Esophagus squamous epithelium (tissue), 5 donors: ENCODE data around the gene ZNF521. TPM values are rescaled to one million over a fixed set of nuclear protein-coding genes. Genes with fewer than 3 reads are reported as not detected.

Experiments used
- DNase-seq: peaks from one replicate; lab custom pipeline; 2025; lab: John Stamatoyannopoulos, UW
- H3K27ac ChIP-seq, 4 donors: fragments of 200-600 bp; sonication (generic); one replicate each; pipeline ENCODE4 v1.5.1; 2016 to 2019; ENCODE audit warnings: mild to moderate bottlenecking in 1 of 4
- H3K27me3 ChIP-seq, 4 donors: fragments of 200-600 bp; sonication (generic); 1 replicate in 3 of 4; 2 replicates in 1 of 4; pipeline versions ENCODE4 v1.5.1 to v1.6.0; 2017 to 2021; ENCODE audit warnings: antibody characterized with exemption in 1 of 4
- H3K36me3 ChIP-seq, 3 donors: fragments of 200-600 bp; sonication (generic); one replicate each; pipeline ENCODE4 v1.5.1; 2016 to 2019
- H3K4me1 ChIP-seq, 3 donors: fragments of 200-600 bp; sonication (generic); one replicate each; pipeline ENCODE4 v1.5.1; 2017 to 2019
- H3K4me3 ChIP-seq, 4 donors: fragments of 200-600 bp; sonication (generic); 1 replicate in 3 of 4; 2 replicates in 1 of 4; pipeline ENCODE4 v1.5.1; 2016 to 2019; ENCODE audit warnings: mild to moderate bottlenecking in 2 of 4, moderate library complexity in 1 of 4
- H3K9me3 ChIP-seq, 3 donors: fragments of 200-600 bp; sonication (generic); one replicate each; pipeline ENCODE4 v1.5.1; 2016 to 2019
- CTCF ChIP-seq, 6 experiments: fragments of 450-650 bp in 4 of 6; fragments of 200-600 bp in 2 of 6; sonication (generic) in 2 of 6; IDR thresholded peaks; one replicate each; pipeline ENCODE4 v1.5.1; 2016 to 2019; ENCODE audit warnings: antibody characterized with exemption in 6 of 6, mild to moderate bottlenecking in 4 of 6, moderate library complexity in 4 of 6
- POLR2A ChIP-seq, 4 donors: fragments of 450-650 bp; IDR thresholded peaks; one replicate each; pipeline ENCODE4 v1.6.1; 2017; ENCODE audit warnings: antibody characterized with exemption in 4 of 4, mild to moderate bottlenecking in 4 of 4, moderate library complexity in 3 of 4
- WGBS, 2 donors: methylation state at CpG; one replicate each; pipeline ENCODE4 v1.1.5; 2018; 5-methylcytosine and 5-hydroxymethylcytosine counted together
- intact Hi-C: fragments of 100-400 bp; cut with DNase I; formaldehyde crosslinking; loops from one replicate; pipeline ENCODE4 v1.15.0; 2022
- total RNA-seq, 4 donors: library from RNA; depleted of rRNA; stranded (reverse); fragments of >200 nt; gene quantifications; one replicate each; pipeline ENCODE4 v1.1.0, GENCODE V29; 2016
- donor health status: DM: yes; HTN: yes; CAD: no.

ZNF521 gene
- total RNA-seq, 4 donors from 2014 or later = 0.68 to 11.3 (median 4.7) TPM

DNA sequence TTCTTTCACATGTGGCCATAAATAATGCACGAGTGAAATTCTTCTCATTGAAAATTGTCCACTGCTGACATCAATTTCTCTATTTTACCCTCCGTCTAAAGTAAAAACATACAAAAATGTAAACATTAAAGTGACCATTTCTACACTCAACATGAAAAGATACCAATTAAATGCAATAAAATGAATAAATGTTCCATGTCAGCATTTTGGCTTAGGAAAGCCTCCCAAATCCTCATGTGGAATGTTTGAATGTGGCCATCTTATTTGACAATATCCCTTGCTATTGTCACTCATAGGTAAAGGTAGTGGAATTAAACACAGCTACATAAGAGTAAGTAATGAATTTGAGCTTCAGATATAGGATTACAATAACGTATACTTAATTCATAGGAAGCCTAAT is 60.8 kb downstream of the ZNF521 start:
- Histone ChIP-seq H3K4me3 (no peak overlapping the region), H3K27me3 (no peaks in the 10 kb centered on the region), H3K27ac (no peak overlapping the region), H3K9me3 (no peaks in the 10 kb centered on the region), H3K4me1 (peaks cover 0 to 31% (median under 1%) of the 10 kb centered on the region in 3 donors), H3K36me3 (no peaks in the 10 kb centered on the region)
- DNase-seq = no peak
- WGBS, 2 donors = 84 to 88% methylated on average over 3 of the region's 3 CpGs
- TF ChIP-seq CTCF (IDR thresholded peaks at IDR 0.05) (no peak), POLR2A (IDR thresholded peaks at IDR 0.05) (no peak)
- intact Hi-C loops = no loop called here

- Histone ChIP-seq H3K9me3 (no peaks in the 10 kb centered on the region), H3K27ac (peak overlapping the region in 3 of 4 donors; percentile 11 to 36 (median 16)), H3K4me3 (peak overlapping the region in 1 of 4 donors; percentile 16), H3K27me3 (no peaks in the 10 kb centered on the region), H3K4me1 (peaks cover 0 to 51% (median 3%) of the 10 kb centered on the region in 3 donors), H3K36me3 (no peaks in the 10 kb centered on the region)
- 22 to 29% methylated on average over 9 of the region's 9 CpGs for WGBS, 2 donors
- DNase-seq = no peak
- TF ChIP-seq POLR2A (IDR thresholded peaks at IDR 0.05) (no peak), CTCF (IDR thresholded peaks at IDR 0.05) (no peak)
- intact Hi-C loops = no loop called here
Observed at GRCh38 chr18:25289001-25289631, 62.9 kb downstream of the ZNF521 start.

DNA sequence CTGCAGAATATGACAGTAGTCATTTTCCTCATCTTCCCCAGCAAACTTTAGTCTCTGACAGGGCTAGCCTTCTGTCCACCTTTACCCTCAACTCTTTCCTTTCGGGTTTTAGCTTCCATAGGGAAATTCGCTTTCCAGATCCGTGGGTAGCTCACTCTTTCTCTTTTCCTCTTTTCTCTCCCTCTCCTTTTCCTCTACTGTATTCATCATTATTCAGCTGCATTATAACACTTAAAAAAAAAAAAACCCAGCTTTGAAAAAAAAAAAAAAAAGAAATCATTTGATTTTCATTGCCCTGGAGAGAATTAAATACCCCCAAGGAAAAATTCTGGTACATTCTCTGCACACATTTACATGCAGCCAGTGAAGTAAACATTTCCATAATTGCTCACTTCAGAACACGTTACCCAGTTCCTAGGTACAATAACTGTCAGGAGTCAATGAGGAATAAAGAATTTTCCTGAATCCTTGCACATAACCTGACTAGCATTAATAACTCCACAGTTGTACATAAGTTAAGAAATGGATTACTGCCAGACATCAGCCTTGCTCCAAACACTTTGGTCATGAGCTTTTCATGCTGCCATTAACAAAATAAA is 63.5 kb downstream of the ZNF521 start:
- TF ChIP-seq CTCF (IDR thresholded peaks at IDR 0.05) (no peak), POLR2A (IDR thresholded peaks at IDR 0.05) (no peak)
- Histone ChIP-seq H3K27me3 (no peaks in the 10 kb centered on the region), H3K36me3 (no peaks in the 10 kb centered on the region), H3K4me3 (no peak overlapping the region), H3K9me3 (no peaks in the 10 kb centered on the region), H3K27ac (peak overlapping the region in 2 of 4 donors; percentile 16 to 36), H3K4me1 (peaks cover 0 to 58% (median 3%) of the 10 kb centered on the region in 3 donors)
- DNase-seq = no peak
- intact Hi-C loops = no loop called here
- WGBS, 2 donors = 66 to 68% methylated on average over 4 of the region's 4 CpGs

DNA sequence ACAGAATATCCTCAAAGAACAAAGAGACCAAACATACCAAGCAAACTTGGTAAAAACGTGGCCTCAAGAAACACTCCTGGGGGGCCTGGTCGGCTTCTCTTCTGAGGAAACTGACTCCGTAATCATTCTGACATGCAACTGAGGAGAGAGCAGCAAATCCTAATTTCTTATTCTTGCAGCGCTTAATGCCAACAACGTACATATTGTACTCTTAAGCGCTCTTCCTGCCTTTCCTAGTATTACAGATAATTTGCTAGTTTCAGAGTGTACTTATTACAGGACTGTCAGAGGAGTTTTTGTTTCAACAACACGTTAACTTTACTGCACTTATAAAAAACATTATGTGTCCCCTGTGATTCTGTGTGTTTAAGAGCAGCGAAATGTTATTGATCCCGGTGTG is 64.9 kb downstream of the ZNF521 start:
- Histone ChIP-seq H3K36me3 (no peaks in the 10 kb centered on the region), H3K27ac (peak overlapping the region in 1 of 4 donors; percentile 11), H3K27me3 (no peaks in the 10 kb centered on the region), H3K9me3 (no peaks in the 10 kb centered on the region), H3K4me1 (peaks cover 0 to 64% (median 10%) of the 10 kb centered on the region in 3 donors), H3K4me3 (no peak overlapping the region)
- intact Hi-C loops = no loop called here
- WGBS, 2 donors = 82% methylated on average over 9 of the region's 9 CpGs
- TF ChIP-seq POLR2A (IDR thresholded peaks at IDR 0.05) = no peak
- no peak for TF ChIP-seq CTCF (IDR thresholded peaks at IDR 0.05)
- no peak for DNase-seq

- Histone ChIP-seq H3K27me3 (no peaks in the 10 kb centered on the region), H3K36me3 (no peaks in the 10 kb centered on the region), H3K4me3 (no peak overlapping the region), H3K9me3 (no peaks in the 10 kb centered on the region), H3K4me1 (peaks cover 0 to 64% (median 10%) of the 10 kb centered on the region in 3 donors), H3K27ac (peak overlapping the region in 3 of 4 donors; percentile 12 to 44 (median 39))
- intact Hi-C loops = no loop called here
- 56 to 64% methylated on average over 10 of the region's 10 CpGs for WGBS, 2 donors
- DNase-seq = no peak
- no peak for TF ChIP-seq POLR2A (IDR thresholded peaks at IDR 0.05)
- TF ChIP-seq CTCF (IDR thresholded peaks at IDR 0.05) = no peak
Observed at GRCh38 chr18:25284861-25285550, 67.0 kb downstream of the ZNF521 start.
